DMS79 (cell line): ENCODE results near the gene SYTL1.

Experiments used
- DNase-seq: peaks from one replicate; lab custom pipeline; 2025; lab: John Stamatoyannopoulos, UW

Gene SYTL1

DNA sequence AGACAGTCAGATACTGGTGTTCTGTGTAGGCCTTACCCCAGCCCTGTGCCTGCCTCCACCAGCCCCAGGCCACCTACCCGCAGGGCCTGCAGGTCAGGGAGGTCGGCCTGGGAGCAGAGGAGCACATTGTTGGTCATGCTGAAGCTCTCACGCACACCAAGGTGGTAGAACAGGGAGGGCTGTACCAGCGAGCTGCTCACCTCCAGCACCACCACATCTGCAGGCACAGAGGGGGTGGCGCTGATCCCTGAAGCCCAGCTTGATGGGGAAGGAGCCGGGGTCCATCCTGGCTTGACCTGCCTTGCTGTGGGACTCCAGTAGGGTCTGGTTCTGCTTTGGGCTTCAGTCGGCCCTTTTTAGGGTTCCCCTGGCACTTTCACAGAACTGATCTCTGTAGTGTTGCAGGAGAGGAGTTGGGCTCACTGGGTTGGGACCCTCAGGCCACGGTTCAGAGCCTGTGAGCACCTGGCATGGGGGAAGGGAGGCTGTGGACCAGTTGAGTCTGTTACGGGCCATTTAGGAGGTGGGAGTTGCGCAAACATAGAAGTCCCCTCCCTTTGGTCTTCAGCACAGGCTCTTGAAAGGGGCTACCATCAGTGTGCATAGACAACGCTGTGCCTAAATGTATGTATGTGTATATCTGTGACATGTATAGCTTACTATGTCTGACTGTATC, 23.0 kb downstream of the SYTL1 start:
- DNase-seq = no peak

DNA sequence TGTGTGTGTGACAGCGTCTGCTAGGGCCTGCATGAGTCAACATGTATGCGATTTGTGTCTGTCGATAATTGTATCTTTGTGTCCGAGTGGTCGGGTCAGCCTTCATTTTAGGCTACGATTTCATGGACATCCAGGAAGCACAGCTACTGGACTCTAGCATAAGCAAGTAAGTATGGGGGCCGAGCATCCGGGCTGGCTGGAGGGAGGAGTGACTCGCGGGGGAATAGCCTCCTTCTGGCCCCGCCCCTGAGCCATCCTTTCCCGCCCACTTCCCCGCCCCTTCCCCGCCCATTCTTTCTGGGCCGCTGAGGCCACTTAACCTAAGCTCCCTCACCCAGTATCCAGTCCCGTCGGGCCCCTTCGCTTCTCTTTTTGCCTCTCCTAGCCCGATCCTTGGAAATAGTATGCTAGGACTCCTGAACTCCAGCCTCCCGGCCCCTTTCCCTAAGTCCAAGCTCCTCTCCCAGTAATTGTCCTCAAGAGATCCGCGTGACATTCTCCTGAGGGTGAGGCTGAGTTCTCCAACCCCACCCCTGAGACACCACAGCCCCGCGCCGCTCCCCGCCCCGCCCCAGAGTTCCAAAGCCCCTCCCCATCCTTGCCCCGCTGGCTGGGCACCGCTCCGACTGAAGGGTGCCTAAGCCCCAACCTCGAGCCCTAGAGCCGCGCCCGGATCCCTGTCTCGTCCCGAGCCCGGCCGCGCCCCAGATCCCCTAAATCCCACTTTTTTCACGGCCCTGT, 23.7 kb downstream of the SYTL1 start:
- DNase-seq = peak; percentile 87

DNA sequence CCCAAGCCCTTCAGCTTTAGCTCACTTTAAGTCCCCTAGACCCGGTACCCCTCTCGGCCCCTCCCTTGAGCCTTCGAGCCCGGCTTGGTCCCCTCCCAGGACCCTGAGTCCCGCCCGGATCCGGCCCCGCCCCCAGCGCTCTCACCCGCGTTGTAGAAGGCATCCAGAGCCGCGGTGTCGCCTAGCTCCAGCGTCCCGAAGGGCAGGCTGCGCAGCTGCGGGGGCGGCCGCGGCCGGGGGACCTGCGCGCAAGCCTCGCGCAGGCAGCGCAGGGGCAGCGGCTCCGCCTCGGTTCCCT, 24.2 kb downstream of the SYTL1 start:
- peak; percentile 73 for DNase-seq

DNA sequence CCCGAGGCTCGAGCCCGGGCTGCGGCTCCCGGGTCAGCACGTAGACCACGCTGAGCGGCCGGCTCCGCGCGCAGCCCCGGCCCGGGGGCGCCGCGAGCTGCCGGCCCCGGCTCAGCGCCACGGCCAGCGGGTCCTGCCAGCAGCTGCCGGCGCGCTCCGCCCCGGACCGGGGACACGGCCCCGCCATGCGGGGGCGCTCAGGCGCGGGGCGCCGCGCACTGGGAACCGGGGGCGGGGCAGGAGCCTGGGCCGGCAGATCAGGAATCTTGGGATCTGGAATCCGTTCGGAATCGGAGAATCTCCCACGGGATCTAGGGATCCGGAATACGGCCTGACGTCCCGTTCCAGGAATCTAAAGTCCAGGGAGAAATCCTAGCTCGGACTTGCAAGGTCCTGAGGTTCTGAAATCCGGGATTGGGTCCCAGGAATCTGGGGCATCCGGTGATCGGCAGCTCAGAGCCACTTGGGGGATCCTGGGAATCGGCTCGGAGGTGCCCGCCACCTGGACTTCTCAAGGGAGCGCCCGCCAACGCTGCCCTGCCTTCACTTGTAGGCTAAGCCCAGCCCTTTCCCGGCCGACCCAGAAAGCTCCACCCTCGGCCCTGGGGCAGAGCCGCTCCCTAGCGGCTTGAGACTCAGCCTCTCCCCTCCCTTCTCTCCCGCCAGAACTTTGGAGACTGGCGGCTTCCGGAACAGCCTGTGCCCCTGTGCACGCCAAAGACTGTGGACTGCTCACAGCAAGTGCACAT, 24.8 kb downstream of the SYTL1 start, which contains the start of gene MAP3K6:
Gene MAP3K6, minus strand, starts transcription at position 551 of the 749 bp plus-strand sequence. Its CDS starts 364 bp downstream, at position 187.
- DNase-seq = peak; percentile 76

DNA sequence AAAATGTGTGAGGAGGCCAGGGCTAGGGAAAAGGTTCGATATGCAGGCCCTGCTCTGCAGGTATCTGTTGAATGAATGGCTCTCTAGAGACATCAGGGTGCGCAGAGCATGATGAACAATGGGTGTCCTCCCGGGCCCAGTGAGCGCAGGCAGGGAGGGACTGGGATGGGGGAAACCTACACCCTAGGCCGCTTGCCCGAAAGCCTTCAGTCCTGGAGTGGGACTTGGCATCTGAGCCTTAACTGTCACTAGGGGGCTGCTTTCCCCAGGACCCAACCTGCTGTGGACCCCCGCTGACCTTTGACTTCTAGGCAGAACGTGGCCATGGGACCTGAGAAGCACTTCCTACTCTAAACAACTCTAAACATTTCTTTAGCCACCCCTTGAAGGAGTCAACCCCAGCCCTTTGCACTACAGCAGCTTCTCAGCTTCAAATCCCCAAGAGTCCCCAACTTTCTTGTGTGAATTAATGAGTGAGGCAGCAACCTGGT, 25.4 kb downstream of the SYTL1 start:
- DNase-seq = no peak

DNA sequence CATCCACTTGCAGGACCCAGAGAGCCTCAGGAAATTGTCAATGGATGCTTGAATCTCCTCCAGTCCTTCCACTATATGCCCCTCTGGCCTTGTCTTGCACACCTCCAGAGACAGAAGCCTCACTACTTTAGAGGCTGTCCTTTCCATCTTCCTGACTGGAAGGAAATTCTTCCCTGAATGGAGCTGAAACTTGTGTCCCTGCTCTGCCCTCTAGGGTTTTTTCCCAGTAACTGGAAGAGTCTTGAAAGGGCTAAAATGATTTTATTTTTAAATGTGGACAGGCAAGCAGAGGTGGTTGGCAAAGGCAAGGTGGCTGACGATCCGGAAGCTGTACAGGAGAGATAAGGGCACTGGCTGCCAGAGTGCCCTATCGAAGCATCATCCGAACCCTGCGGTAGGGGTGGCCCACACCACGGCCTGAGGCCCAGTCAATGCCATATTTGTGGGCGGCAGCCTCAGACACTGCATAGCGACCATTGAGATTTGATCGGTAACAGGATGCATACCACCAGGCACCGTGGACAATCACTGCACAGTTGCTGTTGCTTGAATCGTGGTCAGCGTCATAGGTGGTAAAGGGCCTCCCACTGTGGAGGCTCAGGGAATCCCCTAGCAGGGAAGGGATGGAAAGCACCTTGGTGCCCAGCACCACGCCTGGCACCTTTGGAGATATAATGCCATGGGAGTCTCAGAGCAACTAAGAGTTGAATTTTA, 27.2 kb downstream of the SYTL1 start:
- DNase-seq = no peak

DNA sequence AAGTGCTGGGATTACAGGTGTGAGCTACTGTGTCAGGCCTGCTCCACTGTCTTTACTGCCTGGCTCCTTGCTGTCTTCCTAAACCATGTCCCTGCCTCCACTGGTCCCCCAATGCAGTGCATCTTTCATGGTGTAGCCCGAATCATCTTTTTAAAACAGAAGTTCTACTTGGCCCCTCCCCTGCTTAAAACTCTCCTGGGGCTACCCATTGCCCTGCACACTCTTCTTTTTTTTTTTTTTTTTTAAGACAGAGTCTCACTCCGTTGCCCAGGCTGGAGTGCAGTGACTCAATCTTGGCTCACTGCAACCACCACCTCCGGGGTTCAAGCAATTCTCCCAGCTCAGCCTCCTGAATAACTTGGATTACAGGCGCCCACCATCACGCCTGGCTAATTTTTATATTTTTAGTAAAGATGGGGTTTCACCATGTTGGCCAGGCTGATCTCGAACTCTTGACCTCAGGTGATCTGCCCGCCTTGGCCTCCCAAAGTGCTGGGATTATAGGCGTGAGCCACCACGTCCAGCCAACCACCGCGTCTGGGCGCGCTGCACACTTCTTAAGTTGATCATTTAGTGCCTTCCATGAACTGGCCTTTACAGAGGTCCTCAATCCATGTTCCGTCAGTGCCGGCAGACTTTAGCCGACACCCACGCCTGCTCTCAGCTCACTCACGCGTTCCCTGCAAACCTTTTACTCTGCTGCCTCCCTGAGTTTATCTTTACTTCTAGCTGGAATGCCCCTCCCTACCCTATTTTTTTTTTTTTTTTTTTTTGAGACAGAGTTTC, 30.4 kb downstream of the SYTL1 start:
- no peak for DNase-seq

DNA sequence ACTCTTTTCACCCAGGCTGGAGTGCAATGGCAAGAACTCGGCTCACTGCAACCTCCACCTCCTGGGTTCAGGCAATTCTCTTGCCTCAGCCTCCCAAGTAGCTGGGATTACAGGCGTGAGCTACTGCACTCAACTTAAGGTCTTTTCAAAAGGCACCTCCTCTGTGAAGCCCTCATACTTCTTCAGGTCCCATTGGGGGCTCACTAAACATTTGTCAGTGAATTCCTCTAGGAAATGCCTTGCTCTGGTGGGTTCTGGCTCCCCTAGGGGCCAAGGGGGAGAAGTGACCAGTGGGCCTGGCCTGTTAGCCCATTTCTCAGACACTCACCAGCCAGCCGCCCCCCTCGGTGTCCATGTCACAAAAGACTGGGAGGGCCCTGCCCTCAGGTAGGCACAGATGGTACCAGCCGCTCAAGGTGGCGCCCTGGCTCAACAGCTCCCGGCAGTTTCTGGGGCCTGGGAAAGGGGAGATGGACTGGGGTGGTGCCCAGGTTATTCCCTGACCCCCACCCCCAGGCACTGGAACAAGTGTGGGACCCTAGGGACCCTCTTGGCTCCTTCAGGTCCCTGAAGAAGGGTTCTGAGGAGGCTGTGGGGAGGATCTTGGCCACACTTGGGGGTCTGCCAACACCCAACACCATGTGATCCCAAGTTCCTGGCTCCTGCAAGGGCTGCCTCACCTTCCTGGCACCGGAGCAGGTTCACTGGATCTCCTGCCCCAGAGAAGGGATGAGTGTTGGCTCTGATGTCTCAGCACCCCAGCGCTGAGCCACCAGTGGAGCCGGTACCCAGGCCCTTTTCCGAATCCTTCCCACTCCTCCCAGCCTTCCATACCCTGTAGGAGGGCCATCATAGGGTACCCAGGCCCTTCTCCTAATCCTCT, 31.2 kb downstream of the SYTL1 start:
- DNase-seq = no peak

DNA sequence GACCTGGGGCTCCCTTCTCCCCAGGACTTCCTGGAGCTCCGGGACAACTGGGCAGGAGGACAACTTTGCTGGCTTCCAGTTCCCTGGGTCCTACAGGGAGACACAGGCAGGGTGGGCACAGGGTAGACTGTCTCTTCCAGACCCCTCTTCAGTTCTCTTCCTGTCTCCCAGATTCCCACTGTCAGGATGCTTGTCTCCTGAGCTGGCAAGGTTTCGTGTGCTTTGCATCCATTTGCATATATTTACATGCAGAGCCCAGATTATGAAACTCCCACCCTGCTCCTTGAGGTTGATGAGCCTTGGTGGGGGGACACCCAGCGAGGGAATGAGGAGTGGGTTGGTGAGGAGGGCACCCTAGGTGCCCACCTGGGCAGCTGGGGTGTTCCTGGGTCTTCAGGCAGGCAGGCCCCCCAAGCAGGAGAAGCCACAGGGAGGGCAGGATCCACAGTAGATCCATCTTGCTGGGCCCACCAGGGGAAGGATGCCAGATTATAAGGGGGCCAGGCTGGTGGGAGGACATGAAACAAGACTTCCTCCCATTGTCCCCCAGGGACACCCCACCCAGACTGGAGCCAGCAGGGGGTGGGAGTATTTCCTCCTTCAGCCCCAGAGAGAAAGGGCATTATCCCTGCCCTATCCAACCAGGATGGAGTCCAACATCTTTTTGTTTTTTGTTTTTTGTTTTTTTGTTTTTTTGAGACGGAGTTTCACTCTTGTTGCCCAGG, 32.7 kb downstream of the SYTL1 start, which contains the start of gene FCN3:
Gene FCN3, minus strand, starts transcription at position 463 of the 725 bp plus-strand sequence. Its CDS starts 6 bp downstream, at position 457.
- no peak for DNase-seq

DNA sequence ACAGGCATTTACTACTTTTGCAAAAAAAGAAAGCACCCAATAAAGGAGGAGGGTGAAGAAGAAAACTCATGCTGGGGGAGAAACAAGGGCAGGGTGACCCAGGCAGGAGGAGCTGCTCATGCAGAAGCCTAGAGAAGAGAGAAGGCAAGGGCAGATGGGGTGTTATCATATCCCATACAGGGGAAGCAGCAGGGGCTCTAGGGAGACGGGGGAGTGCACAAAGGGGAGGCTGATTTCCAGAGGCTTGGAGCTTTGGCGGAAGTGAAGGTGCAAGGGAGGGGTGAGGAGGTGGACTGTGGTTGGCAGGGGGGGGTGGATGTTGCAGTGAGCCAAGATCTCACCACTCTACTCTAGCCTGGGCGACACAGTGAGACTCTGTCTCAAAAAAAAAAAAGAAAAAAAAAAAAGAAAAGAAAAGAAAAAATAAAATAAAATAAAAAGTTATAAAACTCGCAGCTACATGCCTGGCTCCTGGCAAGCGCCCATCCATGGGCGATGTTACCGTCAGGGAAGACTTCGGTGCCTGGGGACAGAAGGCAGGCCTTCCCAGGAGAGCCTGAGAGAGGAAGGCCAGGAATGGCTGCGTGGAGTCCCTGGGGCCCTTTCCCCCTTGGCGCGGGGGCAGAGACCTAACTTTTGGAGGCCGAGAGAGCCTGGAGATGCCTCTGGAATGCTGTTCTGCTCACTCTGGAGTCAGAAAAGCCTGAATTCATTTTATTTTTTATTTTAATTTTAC, 36.1 kb downstream of the SYTL1 start:
- DNase-seq = no peak

DNA sequence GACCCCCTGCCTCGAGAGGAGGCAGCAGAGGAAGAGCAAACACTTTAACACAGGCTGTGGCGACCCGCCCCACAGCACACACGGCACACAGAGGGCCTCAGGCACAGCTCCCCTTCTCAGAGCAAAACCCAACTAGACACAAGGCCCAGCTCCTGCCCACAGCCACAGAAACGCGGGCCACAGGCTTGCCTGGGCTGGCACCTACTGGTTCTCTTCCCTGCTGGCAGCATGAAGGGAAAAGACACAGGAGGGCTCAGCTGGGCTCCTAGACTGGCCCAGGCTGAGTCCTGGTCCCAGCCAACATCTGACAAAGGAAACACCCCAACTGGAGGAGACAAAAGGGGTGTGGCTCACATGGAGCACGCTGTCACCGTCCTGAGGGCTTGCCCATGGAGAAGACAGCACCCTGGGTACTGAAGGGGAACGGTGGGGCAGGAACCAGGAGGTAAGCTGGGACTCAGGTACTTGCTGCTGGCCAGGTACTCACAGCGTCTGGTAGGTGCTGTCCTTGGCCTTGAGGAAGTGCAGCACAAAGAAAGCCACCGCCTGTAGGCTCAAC, 37.8 kb downstream of the SYTL1 start:
- no peak for DNase-seq

DNA sequence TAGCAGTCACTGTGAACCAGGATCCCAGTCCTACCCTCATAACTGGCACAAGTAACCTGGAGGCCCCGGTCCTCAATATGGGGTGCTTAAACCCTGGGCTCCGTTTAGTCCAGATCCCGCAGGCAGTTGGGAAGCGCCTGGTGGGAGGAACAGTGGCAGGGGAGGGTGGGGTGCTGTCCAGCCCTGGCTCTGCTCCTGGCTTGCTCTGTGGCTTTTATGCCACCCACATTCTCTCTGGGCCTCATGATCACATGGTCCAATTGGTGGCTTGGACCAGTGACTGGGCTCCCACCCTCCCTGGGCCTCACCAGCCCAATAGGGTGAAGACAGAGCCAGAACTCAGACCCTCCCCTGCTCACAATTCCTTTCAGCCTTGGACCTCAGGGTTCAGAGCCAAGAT, 38.4 kb downstream of the SYTL1 start:
- no peak for DNase-seq

DNA sequence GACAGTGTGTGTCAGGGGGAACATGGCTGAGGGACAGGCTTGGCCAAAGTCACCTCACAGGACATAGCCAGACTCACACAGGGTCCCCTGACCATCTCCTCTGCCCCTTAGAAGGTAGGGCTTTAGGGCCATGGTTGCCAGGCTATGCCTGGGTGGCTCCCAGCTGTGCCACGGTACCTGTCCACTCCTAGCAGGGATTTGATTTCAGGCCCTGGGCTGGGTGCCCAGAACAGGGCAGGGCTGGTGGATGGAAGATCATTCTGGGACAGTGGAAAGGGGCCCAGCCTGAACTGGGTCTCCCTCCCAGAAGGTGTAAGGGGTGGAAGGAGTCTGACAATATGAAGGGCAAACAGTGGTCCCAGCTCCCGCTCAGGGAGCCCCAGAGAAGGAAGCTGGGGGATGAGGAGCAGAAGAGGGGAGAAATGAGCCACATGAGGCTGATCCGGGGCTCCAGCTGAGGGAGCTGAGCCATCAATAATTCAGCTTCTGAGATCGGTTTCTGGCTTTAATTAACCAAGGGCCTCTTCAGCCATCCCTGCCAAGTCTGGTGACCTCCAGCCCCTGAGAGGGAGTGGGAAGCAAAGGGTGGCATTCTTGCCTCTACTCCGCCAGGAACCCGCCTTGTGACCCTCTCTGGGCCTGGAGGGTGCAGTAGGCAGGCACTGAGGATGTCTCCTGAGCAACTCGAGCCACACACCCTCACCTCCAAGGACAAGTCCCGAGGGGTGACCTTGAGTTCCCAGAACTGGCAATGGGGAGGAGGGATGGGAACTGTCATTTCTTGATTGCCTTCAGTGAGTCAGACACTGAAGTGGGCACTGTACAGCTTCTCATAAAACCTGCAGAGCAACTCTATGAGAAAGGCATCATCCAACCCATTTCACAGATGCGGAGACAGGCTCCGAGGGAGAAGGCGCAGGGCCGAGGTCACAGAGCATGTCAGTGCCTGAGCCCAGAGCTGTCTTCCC, 39.2 kb downstream of the SYTL1 start:
- no peak for DNase-seq

DNA sequence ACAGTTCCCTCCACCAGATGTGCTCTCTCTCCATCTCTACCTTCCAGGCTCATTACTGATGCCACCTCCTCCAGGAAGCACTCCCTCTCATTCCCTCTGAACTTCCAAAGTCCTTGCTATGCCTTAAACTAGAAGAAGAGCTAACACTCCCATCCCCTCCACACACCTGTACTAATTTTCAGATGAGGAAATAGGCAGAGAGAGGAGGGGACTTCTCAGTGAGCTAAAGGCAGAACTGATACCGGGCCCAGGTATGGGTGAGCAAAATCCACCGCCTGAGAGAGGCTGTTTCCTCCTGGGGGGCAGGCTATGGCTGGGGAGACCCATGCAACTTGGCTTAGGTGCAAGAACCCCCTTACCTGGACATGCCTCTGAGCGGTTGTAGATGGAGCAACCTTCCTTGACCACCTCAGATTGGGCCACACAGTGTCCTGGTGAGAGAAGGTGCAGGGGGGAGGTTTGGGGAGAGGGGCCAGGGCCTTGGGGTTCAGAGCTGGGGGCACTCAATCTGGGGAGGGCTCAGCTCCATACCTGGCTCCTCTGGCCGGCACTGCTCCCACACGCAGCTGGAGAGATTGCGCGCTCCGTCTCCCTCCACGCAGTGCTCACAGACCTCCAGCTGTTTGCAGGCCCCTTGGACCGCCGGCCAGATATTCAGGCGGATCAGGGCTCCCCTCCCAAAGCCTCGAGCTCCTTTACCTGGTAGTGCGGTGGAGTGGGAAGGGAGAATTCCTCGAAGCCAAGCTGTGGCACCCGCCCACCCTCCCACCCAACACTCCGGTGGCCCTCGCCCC, 40.3 kb downstream of the SYTL1 start:
- no peak for DNase-seq

DNA sequence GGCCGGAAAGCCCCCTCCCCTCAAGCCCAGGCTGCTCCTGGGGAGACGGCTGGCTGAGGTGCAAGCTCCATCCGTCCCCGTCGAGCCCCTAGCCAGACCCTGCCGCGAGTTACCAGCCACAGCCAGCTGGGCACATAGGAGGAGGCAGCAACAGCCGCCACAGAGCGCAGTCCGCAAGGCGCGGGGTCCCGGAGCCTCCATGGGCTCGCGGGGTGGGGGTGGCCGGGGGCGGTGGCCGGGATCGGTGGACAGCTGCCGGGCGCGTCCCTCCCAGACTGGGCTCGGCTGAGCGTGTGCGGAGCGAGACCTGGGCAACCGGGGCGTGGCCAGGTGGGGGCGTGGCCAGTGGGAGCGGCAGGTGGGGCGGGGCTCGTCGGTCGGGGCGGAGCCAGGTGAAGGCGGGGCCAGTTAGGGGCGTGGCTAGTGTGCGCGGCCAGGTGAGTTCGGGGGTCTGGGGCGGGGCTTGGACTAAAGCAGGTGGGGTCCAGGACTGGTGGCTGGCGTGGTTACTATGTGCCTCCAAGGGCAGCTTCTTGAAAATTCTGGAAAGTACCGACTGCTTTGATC, 41.3 kb downstream of the SYTL1 start, which contains the start of gene CD164L2:
Gene CD164L2, minus strand, starts transcription at position 295 of the 567 bp plus-strand sequence. Its CDS starts 94 bp downstream, at position 201.
- DNase-seq = no peak

DNA sequence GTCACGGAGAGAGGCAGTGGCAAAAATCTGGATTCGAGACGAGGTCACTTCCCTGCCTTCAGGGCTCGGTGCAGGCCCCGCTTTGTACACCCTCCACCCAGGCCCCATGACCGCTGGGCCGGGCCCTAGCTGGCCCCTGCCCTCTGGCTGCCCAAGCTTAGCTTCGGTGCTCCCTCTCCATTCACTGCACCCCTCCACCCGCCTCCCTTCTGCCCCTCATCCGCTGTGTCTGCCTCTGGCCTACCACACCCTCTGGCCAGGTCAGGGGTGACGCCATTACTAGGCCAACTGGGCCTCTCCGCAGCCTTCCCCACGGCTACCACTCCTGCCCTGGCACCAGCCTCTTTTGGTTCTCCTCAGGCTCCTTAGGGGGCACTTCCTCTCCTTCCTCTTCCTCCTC, 41.8 kb downstream of the SYTL1 start:
- DNase-seq = no peak
